Right kidney (tissue), 9 donors: ENCODE results near the gene CFHR5.
A peak's percentile ranks its signal among the peaks of the same experiment; 100 is the strongest.
"Not testable (repeated sequence)": the region's sequence is repeated elsewhere in the genome, so short reads cannot be mapped to it uniquely, and the experiment has no call there.

Source experiments
- DNase-seq: peaks from one replicate; pipeline ENCODE4 v3.0.0-alpha.2; 2016
- long read RNA-seq, 8 donors: transcript quantifications; one replicate each; lab custom pipeline, GENCODE V29; 2026

The CFHR5 gene
- long read RNA-seq, donor 1, result 0 reads
- long read RNA-seq, donor 2, result 0 reads
- long read RNA-seq, donor 3, result 0 reads
- long read RNA-seq, donor 4, result 0 reads
- long read RNA-seq, donor 5, result 0 reads
- long read RNA-seq, donor 6, result 0 reads
- long read RNA-seq, donor 7, result 0 reads
- long read RNA-seq, donor 8, result 0 reads

GRCh38 chr1:196977278-196977677 lies at the start of gene CFHR5:
Gene CFHR5, plus strand, starts transcription at chr1:196977556. Its CDS starts 109 bp downstream, at chr1:196977665.
- no peak for DNase-seq

GRCh38 chr1:196932853-196933252 lies 44.5 kb upstream of the CFHR5 start:
- DNase-seq, result not testable (repeated sequence)

- no peak for DNase-seq
These were observed 43.7 kb upstream of the CFHR5 start for GRCh38 chr1:196933531-196934189.

GRCh38 chr1:196941474-196941873 lies 35.9 kb upstream of the CFHR5 start:
- not testable (repeated sequence) for DNase-seq

GRCh38 chr1:196943568-196943967 lies 33.8 kb upstream of the CFHR5 start, which contains the start of gene CFHR2:
Gene CFHR2, plus strand, starts transcription at chr1:196943738. Its CDS starts 143 bp downstream, at chr1:196943881.
- DNase-seq, result not testable (repeated sequence)

GRCh38 chr1:196951711-196952394 lies 25.5 kb upstream of the CFHR5 start:
- no peak for DNase-seq

GRCh38 chr1:196954778-196955177 lies 22.6 kb upstream of the CFHR5 start:
- no peak for DNase-seq

GRCh38 chr1:196955926-196956325 lies 21.4 kb upstream of the CFHR5 start:
- DNase-seq, result no peak

- DNase-seq, result no peak
These were observed 16.5 kb upstream of the CFHR5 start for GRCh38 chr1:196960854-196961253.

GRCh38 chr1:196970182-196970581 lies 7.2 kb upstream of the CFHR5 start:
- DNase-seq, result no peak

GRCh38 chr1:196976278-196976677 lies 1.1 kb upstream of the CFHR5 start:
- no peak for DNase-seq

GRCh38 chr1:196980859-196981258 lies 3.5 kb downstream of the CFHR5 start:
- no peak for DNase-seq

- DNase-seq, result not testable (repeated sequence)
These were observed 4.9 kb downstream of the CFHR5 start for GRCh38 chr1:196982247-196982646.

- peak; percentile 11 for DNase-seq
These were observed 14.7 kb downstream of the CFHR5 start for GRCh38 chr1:196991919-196992651.

- DNase-seq, result no peak
These were observed 16.6 kb downstream of the CFHR5 start for GRCh38 chr1:196993916-196994315.

GRCh38 chr1:196997423-196997822 lies 20.1 kb downstream of the CFHR5 start:
- no peak for DNase-seq

- no peak for DNase-seq
These were observed 24.5 kb downstream of the CFHR5 start for GRCh38 chr1:197001828-197002227.

- no peak for DNase-seq
These were observed 25.8 kb downstream of the CFHR5 start for GRCh38 chr1:197003132-197003531.

GRCh38 chr1:197008861-197009260 lies 31.5 kb downstream of the CFHR5 start:
- no peak for DNase-seq

- no peak for DNase-seq
These were observed 34.3 kb downstream of the CFHR5 start for GRCh38 chr1:197011614-197012013.

GRCh38 chr1:197013234-197013633 lies 35.9 kb downstream of the CFHR5 start:
- no peak for DNase-seq

- DNase-seq, result no peak
These were observed 39.4 kb downstream of the CFHR5 start for GRCh38 chr1:197016751-197017150.
